Measurements from ENCODE around the gene KCNK17. TPM values are rescaled to one million over a fixed set of nuclear protein-coding genes. Genes with fewer than 3 reads are reported as not detected.

The KCNK17 gene
- total RNA-seq, 1 experiment from 2014 or later: not detected

- H3K36me3 Mint-ChIP-seq (ENCODE audit: insufficient read depth, unreplicated experiment): peaks cover 4% of the 10 kb centered on the region
- TF ChIP-seq CTCF (IDR thresholded peaks at IDR 0.05; ENCODE audit: unreplicated experiment): no peak
- H3K4me3 Mint-ChIP-seq (ENCODE audit: unreplicated experiment): no peak overlapping the region
- peaks cover 15% of the 10 kb centered on the region for H3K4me1 Mint-ChIP-seq (ENCODE audit: insufficient read depth, unreplicated experiment)
- intact Hi-C loops (cut with micrococcal nuclease): no loop called here
- CTCF ChIA-PET: interaction anchor here (0.7 to 1.7 kb wide), 3 partner anchors 26 to 33 kb away, joined by 3 to 7 read pairs (median 3); no protein-coding TSS in a partner anchor
- no peaks in the 10 kb centered on the region for H3K27me3 Mint-ChIP-seq (ENCODE audit: insufficient read depth, unreplicated experiment)
- BruUV-seq (replicated peaks): no TSS peak
- no peaks in the 10 kb centered on the region for H3K9me3 Mint-ChIP-seq (ENCODE audit: unreplicated experiment)
- POLR2A ChIA-PET: no interaction called here
- no peak for DNase-seq (ENCODE audit: unreplicated experiment)
- no peak overlapping the region for H3K27ac Mint-ChIP-seq (ENCODE audit: low read depth, unreplicated experiment)
These were observed 37.7 kb downstream of the KCNK17 start for GRCh38 chr6:39276379-39276995.

- Mint-ChIP-seq H3K4me1 (ENCODE audit: insufficient read depth, unreplicated experiment) (peaks cover 3% of the 10 kb centered on the region), H3K27ac (ENCODE audit: low read depth, unreplicated experiment) (no peak overlapping the region), H3K4me3 (ENCODE audit: unreplicated experiment) (no peak overlapping the region), H3K36me3 (ENCODE audit: insufficient read depth, unreplicated experiment) (no peaks in the 10 kb centered on the region), H3K27me3 (ENCODE audit: insufficient read depth, unreplicated experiment) (no peaks in the 10 kb centered on the region), H3K9me3 (ENCODE audit: unreplicated experiment) (no peaks in the 10 kb centered on the region)
- BruUV-seq (replicated peaks): no TSS peak
- DNase-seq (ENCODE audit: unreplicated experiment): no peak
- ChIA-PET CTCF (no interaction called here), POLR2A (interaction anchor here (1.1 kb wide), 1 partner anchor 71 kb away, joined by 3 read pairs; no protein-coding TSS in a partner anchor)
- TF ChIP-seq CTCF (IDR thresholded peaks at IDR 0.05; ENCODE audit: unreplicated experiment): no peak
- intact Hi-C loops (cut with micrococcal nuclease): no loop called here
These were observed 39.3 kb downstream of the KCNK17 start for GRCh38 chr6:39274903-39275302.

GRCh38 chr6:39274471-39274870, 39.7 kb downstream of the KCNK17 start:
- Mint-ChIP-seq H3K27ac (ENCODE audit: low read depth, unreplicated experiment) (no peak overlapping the region), H3K36me3 (ENCODE audit: insufficient read depth, unreplicated experiment) (no peaks in the 10 kb centered on the region), H3K27me3 (ENCODE audit: insufficient read depth, unreplicated experiment) (no peaks in the 10 kb centered on the region), H3K4me1 (ENCODE audit: insufficient read depth, unreplicated experiment) (no peaks in the 10 kb centered on the region), H3K9me3 (ENCODE audit: unreplicated experiment) (no peaks in the 10 kb centered on the region), H3K4me3 (ENCODE audit: unreplicated experiment) (no peak overlapping the region)
- TF ChIP-seq CTCF (IDR thresholded peaks at IDR 0.05; ENCODE audit: unreplicated experiment): no peak
- intact Hi-C loops (cut with micrococcal nuclease): no loop called here
- POLR2A ChIA-PET: no interaction called here
- CTCF ChIA-PET: no interaction called here
- no peak for DNase-seq (ENCODE audit: unreplicated experiment)
- no TSS peak for BruUV-seq (replicated peaks)

GRCh38 chr6:39273406-39273821, 40.8 kb downstream of the KCNK17 start:
- H3K27ac Mint-ChIP-seq (ENCODE audit: low read depth, unreplicated experiment): no peak overlapping the region
- intact Hi-C loops (cut with micrococcal nuclease): no loop called here

More at GRCh38 chr6:39273406-39273821, 40.8 kb downstream of the KCNK17 start:
- no peak for DNase-seq (ENCODE audit: unreplicated experiment)
- no peak for TF ChIP-seq CTCF (IDR thresholded peaks at IDR 0.05; ENCODE audit: unreplicated experiment)
- Mint-ChIP-seq H3K4me3 (ENCODE audit: unreplicated experiment) (no peak overlapping the region), H3K4me1 (ENCODE audit: insufficient read depth, unreplicated experiment) (no peaks in the 10 kb centered on the region), H3K36me3 (ENCODE audit: insufficient read depth, unreplicated experiment) (no peaks in the 10 kb centered on the region), H3K9me3 (ENCODE audit: unreplicated experiment) (no peaks in the 10 kb centered on the region), H3K27me3 (ENCODE audit: insufficient read depth, unreplicated experiment) (no peaks in the 10 kb centered on the region)
- no TSS peak for BruUV-seq (replicated peaks)
- ChIA-PET CTCF (interaction anchor here (0.5 to 0.6 kb wide), 3 partner anchors 70 to 269 kb away, joined by 3 read pairs; no protein-coding TSS in a partner anchor), POLR2A (interaction anchor here (0.6 kb wide), 1 partner anchor 41 kb away, joined by 3 read pairs; no protein-coding TSS in a partner anchor)
